ENCODE measurements around the gene CYP2J2.

GRCh38 chr1:59926381-59927123, at the start of gene CYP2J2:
- TF ChIP-seq CTCF (IDR thresholded peaks at IDR 0.05; ENCODE audit: poor library complexity, severe bottlenecking) = no peak
- TF ChIP-seq, protein P1, sequence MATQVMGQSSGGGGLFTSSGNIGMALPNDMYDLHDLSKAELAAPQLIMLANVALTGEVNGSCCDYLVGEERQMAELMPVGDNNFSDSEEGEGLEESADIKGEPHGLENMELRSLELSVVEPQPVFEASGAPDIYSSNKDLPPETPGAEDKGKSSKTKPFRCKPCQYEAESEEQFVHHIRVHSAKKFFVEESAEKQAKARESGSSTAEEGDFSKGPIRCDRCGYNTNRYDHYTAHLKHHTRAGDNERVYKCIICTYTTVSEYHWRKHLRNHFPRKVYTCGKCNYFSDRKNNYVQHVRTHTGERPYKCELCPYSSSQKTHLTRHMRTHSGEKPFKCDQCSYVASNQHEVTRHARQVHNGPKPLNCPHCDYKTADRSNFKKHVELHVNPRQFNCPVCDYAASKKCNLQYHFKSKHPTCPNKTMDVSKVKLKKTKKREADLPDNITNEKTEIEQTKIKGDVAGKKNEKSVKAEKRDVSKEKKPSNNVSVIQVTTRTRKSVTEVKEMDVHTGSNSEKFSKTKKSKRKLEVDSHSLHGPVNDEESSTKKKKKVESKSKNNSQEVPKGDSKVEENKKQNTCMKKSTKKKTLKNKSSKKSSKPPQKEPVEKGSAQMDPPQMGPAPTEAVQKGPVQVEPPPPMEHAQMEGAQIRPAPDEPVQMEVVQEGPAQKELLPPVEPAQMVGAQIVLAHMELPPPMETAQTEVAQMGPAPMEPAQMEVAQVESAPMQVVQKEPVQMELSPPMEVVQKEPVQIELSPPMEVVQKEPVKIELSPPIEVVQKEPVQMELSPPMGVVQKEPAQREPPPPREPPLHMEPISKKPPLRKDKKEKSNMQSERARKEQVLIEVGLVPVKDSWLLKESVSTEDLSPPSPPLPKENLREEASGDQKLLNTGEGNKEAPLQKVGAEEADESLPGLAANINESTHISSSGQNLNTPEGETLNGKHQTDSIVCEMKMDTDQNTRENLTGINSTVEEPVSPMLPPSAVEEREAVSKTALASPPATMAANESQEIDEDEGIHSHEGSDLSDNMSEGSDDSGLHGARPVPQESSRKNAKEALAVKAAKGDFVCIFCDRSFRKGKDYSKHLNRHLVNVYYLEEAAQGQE (IDR thresholded peaks at IDR 0.05; ENCODE audit: borderline replicate concordance) = no peak
- TF ChIP-seq POLR2AphosphoS5 (IDR thresholded peaks at IDR 0.05) = no peak
- no peak for TF ChIP-seq EP300 (conservative IDR thresholded peaks at IDR 0.05; ENCODE audit: poor library complexity, severe bottlenecking)
- no peak for TF ChIP-seq EZH2 (IDR thresholded peaks at IDR 0.05; ENCODE audit: borderline replicate concordance, insufficient read depth, low read length, poor library complexity, severe bottlenecking)
- TF ChIP-seq TAF1 (IDR thresholded peaks at IDR 0.05; ENCODE audit: low read depth) = no peak
- no peak for TF ChIP-seq RAD21 (conservative IDR thresholded peaks at IDR 0.05)
- no peak for TF ChIP-seq SMC3 (conservative IDR thresholded peaks at IDR 0.05; ENCODE audit: poor library complexity)

All from neural cell (in vitro differentiated cells).